ENCODE results near the gene NR1D2.

NR1D2 gene

GRCh38 chr3:23919628-23920027, 25.5 kb upstream of the NR1D2 start:
- no peak for DNase-seq (ENCODE audit: low spot score in 2 of 2)
- Mint-ChIP-seq H3K4me1 (peaks cover 40% of the 10 kb centered on the region), H3K4me3 (peak overlapping the region; percentile 95), H3K27ac (peak overlapping the region; percentile 99), H3K9me3 (no peaks in the 10 kb centered on the region), H3K36me3 (peaks cover 75% of the 10 kb centered on the region)
- ATAC-seq: no peak

DNA sequence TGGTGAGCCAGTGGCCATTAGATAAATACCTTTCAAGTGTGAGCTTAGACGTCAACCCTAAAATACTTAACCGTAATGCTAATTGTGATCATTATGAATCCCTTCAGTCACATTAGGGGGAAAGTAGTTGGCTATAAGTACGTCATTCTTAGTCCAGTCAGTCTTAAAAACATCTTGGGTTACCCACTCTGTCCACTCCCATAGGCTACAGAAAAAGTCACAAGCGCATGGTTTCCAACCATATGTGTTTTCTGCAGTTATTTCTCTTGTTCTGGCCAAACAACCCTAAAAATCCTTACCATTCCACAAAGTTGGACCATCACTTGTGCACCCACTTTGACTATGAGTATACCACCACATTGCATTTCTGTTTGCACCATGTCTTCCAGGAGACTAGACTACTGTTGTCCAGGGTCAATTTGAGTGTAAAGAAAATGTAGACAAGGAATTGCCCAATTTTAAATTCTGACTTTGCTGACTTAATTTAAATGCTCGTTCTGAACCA, 24.9 kb upstream of the NR1D2 start:
- Mint-ChIP-seq H3K4me1 (peaks cover 34% of the 10 kb centered on the region), H3K27ac (peak overlapping the region; percentile 99), H3K4me3 (peak overlapping the region; percentile 95), H3K36me3 (peaks cover 75% of the 10 kb centered on the region), H3K9me3 (no peaks in the 10 kb centered on the region)
- ATAC-seq: no peak
- no peak for DNase-seq (ENCODE audit: low spot score in 2 of 2)

- Mint-ChIP-seq H3K27ac (no peak overlapping the region), H3K4me1 (peaks cover 26% of the 10 kb centered on the region), H3K9me3 (no peaks in the 10 kb centered on the region), H3K4me3 (no peak overlapping the region), H3K36me3 (peaks cover 75% of the 10 kb centered on the region)
- no peak for ATAC-seq
- no peak for DNase-seq (ENCODE audit: low spot score in 2 of 2)
Observed at GRCh38 chr3:23921052-23921511, 24.0 kb upstream of the NR1D2 start.

DNA sequence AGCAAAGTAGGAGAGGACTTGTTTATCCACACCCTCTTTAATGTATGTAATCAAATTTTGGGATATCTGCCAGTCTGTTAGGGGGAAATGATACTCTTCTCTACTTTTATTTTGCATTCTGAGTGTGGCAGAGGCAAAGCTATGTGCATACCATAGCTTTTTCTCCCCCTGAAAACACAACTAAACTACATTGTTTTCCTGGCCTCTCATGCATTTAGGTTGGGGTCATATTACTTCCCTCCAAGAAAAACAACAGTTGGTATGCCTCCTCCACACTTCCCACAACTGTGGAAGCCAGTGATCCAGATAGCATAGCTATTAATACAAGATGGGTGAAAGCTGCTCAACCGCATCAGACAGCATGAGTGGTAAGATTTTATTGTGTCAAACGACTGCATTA, 21.3 kb upstream of the NR1D2 start:
- ATAC-seq (no peak), DNase-seq (ENCODE audit: low spot score in 2 of 2) (no peak)
- no peak overlapping the region for H3K4me3 Mint-ChIP-seq
- H3K27ac Mint-ChIP-seq: no peak overlapping the region
- H3K9me3 Mint-ChIP-seq: no peaks in the 10 kb centered on the region
- H3K36me3 Mint-ChIP-seq: peaks cover 51% of the 10 kb centered on the region
- peaks cover 16% of the 10 kb centered on the region for H3K4me1 Mint-ChIP-seq

DNA sequence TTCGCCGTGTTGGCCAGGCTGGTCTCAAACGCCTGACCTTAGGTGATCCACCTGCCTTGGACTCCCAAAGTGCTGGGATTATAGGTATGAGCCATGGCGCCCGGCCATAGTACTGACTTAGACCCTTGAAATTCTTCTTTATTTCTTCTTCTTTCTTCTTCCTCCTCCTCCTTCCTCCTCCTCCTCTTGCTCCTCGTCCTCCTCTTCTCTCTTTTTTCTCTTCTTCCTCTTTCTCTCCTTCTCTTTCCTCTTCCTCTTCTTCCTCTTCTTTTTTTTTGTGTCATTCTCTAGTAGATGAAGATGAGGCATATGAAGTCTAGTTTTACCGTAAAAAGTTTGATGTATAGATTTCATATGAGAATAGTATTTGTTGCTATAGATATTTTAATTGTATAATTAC, 18.8 kb upstream of the NR1D2 start:
- Mint-ChIP-seq H3K27ac (no peak overlapping the region), H3K9me3 (no peaks in the 10 kb centered on the region), H3K4me1 (peaks cover 1% of the 10 kb centered on the region), H3K4me3 (no peak overlapping the region), H3K36me3 (peaks cover 26% of the 10 kb centered on the region)
- DNase-seq (ENCODE audit: low spot score in 2 of 2) (no peak), ATAC-seq (no peak)

DNA sequence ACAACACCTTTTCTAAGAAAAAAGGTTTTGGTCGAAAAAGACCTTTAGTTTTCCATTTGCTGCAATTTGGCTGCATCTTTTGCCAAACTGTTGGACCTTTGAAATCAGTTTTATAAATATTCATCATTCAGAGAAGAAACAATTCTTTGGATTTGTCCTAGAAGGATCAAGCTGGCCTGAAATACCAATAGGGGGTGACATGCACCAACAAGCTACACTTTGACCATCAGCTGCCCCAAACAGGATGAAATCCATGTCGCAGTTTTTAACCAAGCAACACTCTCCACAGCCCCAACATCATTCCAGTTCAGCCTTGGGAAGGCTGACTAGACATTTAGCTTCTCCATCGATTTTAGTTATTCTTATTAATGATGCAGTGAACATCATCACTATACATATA, 18.4 kb upstream of the NR1D2 start:
- Mint-ChIP-seq H3K9me3 (no peaks in the 10 kb centered on the region), H3K4me1 (peaks cover 6% of the 10 kb centered on the region), H3K4me3 (no peak overlapping the region), H3K36me3 (peaks cover 21% of the 10 kb centered on the region), H3K27ac (no peak overlapping the region)
- DNase-seq (ENCODE audit: low spot score in 2 of 2): no peak
- no peak for ATAC-seq

- DNase-seq (ENCODE audit: low spot score in 2 of 2): no peak
- peaks cover 6% of the 10 kb centered on the region for H3K4me1 Mint-ChIP-seq
Observed at GRCh38 chr3:23928524-23928923, 16.6 kb upstream of the NR1D2 start.

DNA sequence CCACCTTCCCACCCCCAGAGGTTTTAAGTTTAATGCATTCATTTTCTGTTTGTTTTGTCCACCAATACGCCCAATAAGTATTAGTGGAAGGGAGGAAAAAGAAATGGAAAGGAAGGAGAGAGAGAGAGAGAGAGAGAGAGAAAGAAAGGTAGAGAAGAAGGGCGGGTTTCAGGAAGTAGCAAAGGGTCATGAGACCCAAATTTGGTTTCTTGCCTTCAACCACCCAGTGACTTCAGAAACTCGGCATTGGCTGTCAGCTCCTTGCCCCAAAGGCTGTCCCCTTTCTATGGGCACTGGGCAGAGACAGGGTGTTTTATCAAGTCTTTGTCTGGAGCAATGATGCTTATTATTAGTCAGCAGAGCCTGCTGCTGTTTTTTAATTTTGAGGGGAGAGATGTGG, 13.5 kb upstream of the NR1D2 start:
- Mint-ChIP-seq H3K9me3 (no peaks in the 10 kb centered on the region), H3K4me3 (no peak overlapping the region), H3K4me1 (peaks cover 6% of the 10 kb centered on the region), H3K36me3 (no peaks in the 10 kb centered on the region), H3K27ac (no peak overlapping the region)
- ATAC-seq (no peak), DNase-seq (ENCODE audit: low spot score in 2 of 2) (no peak)

More at GRCh38 chr3:23928524-23928923, 16.6 kb upstream of the NR1D2 start:
- Mint-ChIP-seq H3K27ac (no peak overlapping the region), H3K9me3 (no peaks in the 10 kb centered on the region), H3K4me3 (no peak overlapping the region), H3K36me3 (peaks cover 6% of the 10 kb centered on the region)
- no peak for ATAC-seq

DNA sequence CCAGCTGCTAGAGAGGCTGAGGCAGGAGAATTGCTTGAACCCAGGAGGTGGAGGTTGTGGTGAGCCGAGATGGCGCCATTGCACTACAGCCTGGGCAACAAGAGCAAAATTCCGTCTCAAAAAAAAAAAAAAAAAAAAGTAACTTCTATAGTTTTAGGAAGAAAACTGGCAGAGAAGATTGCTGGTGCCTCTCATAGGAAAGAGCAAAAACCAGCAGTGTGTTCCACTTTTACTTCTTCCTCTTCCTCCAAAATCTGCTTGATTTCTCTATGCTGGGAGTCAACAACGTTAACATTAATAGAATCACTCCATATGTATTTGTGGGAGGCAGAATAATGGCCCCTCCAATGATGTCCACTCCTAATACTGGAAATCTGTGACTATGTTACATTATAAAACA, 12.5 kb upstream of the NR1D2 start:
- Mint-ChIP-seq H3K36me3 (peaks cover 6% of the 10 kb centered on the region), H3K9me3 (no peaks in the 10 kb centered on the region), H3K4me1 (peaks cover 6% of the 10 kb centered on the region), H3K27ac (no peak overlapping the region), H3K4me3 (no peak overlapping the region)
- DNase-seq (ENCODE audit: low spot score in 2 of 2) (no peak), ATAC-seq (no peak)

- Mint-ChIP-seq H3K4me1 (peaks cover 6% of the 10 kb centered on the region), H3K4me3 (no peak overlapping the region), H3K27ac (no peak overlapping the region), H3K36me3 (peaks cover 6% of the 10 kb centered on the region), H3K9me3 (no peaks in the 10 kb centered on the region)
- DNase-seq (ENCODE audit: low spot score in 2 of 2) (no peak), ATAC-seq (no peak)
Observed at GRCh38 chr3:23934253-23934652, 10.8 kb upstream of the NR1D2 start.

DNA sequence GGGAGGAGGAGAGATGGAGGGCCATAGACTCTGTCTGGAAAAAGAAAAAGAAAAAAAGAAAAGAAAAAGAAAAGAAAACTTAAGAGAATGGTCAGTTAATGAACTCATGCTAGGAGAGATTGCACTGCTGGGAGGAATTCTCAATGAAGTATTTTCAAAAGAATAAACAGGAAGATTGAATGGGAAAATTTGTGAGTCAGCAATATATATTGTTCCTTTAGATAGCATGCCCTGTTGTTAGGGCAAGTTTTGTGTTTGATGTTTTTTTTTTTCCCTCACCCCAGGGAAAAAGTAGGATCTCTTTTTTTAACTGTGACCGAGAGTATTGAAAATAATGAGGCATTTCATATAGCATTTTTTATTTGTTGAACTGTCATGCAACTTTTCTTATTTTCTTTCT, 7.8 kb upstream of the NR1D2 start:
- Mint-ChIP-seq H3K4me3 (no peak overlapping the region), H3K27ac (no peak overlapping the region), H3K9me3 (no peaks in the 10 kb centered on the region), H3K4me1 (no peaks in the 10 kb centered on the region), H3K36me3 (peaks cover 6% of the 10 kb centered on the region)
- DNase-seq (ENCODE audit: low spot score in 2 of 2): no peak
- no peak for ATAC-seq

DNA sequence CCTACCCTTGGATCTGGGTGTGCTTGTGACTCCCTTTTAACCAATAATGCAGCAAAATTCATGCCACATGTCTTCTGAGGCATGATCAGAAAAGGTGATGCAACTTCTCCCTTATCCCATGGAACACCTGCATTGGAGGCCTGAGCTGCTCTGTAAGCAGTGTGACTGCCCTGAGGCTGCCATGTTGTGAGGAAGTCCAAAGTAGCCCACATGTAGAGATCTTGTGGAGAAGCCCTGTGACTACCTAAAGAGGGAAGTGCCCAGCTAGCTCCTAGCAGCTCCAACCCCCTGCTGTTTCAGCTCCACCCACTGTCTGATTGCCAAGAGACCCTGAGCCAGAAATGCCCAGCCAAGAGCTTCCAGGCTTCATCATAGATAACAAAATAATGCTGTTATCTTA, 6.4 kb upstream of the NR1D2 start:
- Mint-ChIP-seq H3K9me3 (no peaks in the 10 kb centered on the region), H3K36me3 (peaks cover 6% of the 10 kb centered on the region), H3K4me1 (no peaks in the 10 kb centered on the region), H3K4me3 (no peak overlapping the region), H3K27ac (no peak overlapping the region)
- ATAC-seq (no peak), DNase-seq (ENCODE audit: low spot score in 2 of 2) (no peak)

DNA sequence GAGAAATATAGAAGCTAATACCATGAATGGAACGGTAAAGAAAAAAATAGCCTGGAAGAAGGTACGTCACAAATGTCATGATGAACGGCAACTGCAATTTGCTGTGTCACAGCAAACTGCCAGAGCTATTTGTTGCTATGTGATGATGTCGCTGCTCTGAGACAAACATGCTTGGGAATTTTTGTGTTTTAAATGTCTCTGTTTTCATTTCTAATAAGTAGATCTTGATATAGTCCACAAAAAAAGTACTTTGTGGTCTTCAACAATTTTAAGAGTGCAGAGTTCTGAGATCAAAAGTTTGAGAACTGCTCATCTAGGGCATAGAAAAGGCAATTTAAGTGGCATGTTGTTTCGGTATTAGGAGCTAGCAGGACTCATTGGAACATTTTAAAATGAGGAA, 4.3 kb upstream of the NR1D2 start:
- no peak overlapping the region for H3K4me3 Mint-ChIP-seq
- DNase-seq (ENCODE audit: low spot score in 2 of 2) (no peak), ATAC-seq (no peak)
- H3K9me3 Mint-ChIP-seq: no peaks in the 10 kb centered on the region
- H3K27ac Mint-ChIP-seq: no peak overlapping the region
- peaks cover 8% of the 10 kb centered on the region for H3K4me1 Mint-ChIP-seq
- peaks cover 18% of the 10 kb centered on the region for H3K36me3 Mint-ChIP-seq

- DNase-seq (ENCODE audit: low spot score in 2 of 2) (no peak), ATAC-seq (no peak)
- Mint-ChIP-seq H3K4me1 (peaks cover 8% of the 10 kb centered on the region), H3K27ac (no peak overlapping the region), H3K4me3 (no peak overlapping the region), H3K36me3 (peaks cover 25% of the 10 kb centered on the region), H3K9me3 (no peaks in the 10 kb centered on the region)
Observed at GRCh38 chr3:23941440-23941839, 3.6 kb upstream of the NR1D2 start.

GRCh38 chr3:23942546-23942945, 2.5 kb upstream of the NR1D2 start:
- H3K36me3 Mint-ChIP-seq: peaks cover 29% of the 10 kb centered on the region
- DNase-seq (ENCODE audit: low spot score in 2 of 2) (no peak), ATAC-seq (no peak)
- no peaks in the 10 kb centered on the region for H3K9me3 Mint-ChIP-seq
- H3K4me3 Mint-ChIP-seq: no peak overlapping the region
- no peak overlapping the region for H3K27ac Mint-ChIP-seq
- peaks cover 15% of the 10 kb centered on the region for H3K4me1 Mint-ChIP-seq

GRCh38 chr3:23944007-23944783, 891 bp upstream of the NR1D2 start:
- no peak for DNase-seq (ENCODE audit: low spot score in 2 of 2)
- Mint-ChIP-seq H3K4me1 (peaks cover 27% of the 10 kb centered on the region), H3K27ac (peak overlapping the region; percentile 90)

More at GRCh38 chr3:23944007-23944783, 891 bp upstream of the NR1D2 start:
- peak overlapping the region; percentile 79 for H3K4me3 Mint-ChIP-seq
- no peak for ATAC-seq
- peaks cover 37% of the 10 kb centered on the region for H3K36me3 Mint-ChIP-seq
- no peaks in the 10 kb centered on the region for H3K9me3 Mint-ChIP-seq
